ENCODE measurements around the gene SLC35E4.

- TF ChIP-seq, protein P1, sequence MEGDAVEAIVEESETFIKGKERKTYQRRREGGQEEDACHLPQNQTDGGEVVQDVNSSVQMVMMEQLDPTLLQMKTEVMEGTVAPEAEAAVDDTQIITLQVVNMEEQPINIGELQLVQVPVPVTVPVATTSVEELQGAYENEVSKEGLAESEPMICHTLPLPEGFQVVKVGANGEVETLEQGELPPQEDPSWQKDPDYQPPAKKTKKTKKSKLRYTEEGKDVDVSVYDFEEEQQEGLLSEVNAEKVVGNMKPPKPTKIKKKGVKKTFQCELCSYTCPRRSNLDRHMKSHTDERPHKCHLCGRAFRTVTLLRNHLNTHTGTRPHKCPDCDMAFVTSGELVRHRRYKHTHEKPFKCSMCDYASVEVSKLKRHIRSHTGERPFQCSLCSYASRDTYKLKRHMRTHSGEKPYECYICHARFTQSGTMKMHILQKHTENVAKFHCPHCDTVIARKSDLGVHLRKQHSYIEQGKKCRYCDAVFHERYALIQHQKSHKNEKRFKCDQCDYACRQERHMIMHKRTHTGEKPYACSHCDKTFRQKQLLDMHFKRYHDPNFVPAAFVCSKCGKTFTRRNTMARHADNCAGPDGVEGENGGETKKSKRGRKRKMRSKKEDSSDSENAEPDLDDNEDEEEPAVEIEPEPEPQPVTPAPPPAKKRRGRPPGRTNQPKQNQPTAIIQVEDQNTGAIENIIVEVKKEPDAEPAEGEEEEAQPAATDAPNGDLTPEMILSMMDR (IDR thresholded peaks at IDR 0.05) = no peak
- no peak for TF ChIP-seq POLR2A (IDR thresholded peaks at IDR 0.05)
These were observed 11.1 kb downstream of the SLC35E4 start for GRCh38 chr22:30646518-30647160.
